ENCODE measurements around the gene ASF1B.
"Not testable (repeated sequence)": the region's sequence is repeated elsewhere in the genome, so short reads cannot be mapped to it uniquely, and the experiment has no call there.

ASF1B gene

DNA sequence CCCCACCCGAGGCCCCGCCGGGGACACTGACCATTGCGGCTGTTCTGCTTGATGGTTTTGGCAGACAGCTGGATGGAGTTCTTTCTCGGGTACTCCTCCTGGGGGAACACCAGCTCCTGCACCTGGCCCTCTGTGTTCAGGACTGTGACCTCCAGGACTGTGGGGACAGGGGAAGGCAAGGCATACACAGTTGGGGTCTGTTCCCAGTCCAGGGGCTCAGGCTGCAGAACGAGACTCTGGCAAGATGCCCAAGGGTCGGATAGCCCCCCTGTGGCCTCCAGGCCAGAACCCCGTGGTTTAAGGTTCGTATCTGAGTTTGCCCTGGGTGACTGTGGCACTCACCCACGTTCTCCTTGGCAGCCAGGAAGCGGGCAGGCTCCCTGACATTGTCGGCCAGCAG is 22.7 kb upstream of the ASF1B start:
- no peak for DNase-seq (ENCODE audit: low read depth)

GRCh38 chr19:14158276-14159023 is 22.1 kb upstream of the ASF1B start:
- DNase-seq (ENCODE audit: low read depth) = no peak

GRCh38 chr19:14156971-14157717 is 20.8 kb upstream of the ASF1B start:
- DNase-seq (ENCODE audit: low read depth) = no peak

GRCh38 chr19:14156122-14156521 is 19.7 kb upstream of the ASF1B start:
- no peak for DNase-seq (ENCODE audit: low read depth)

- DNase-seq (ENCODE audit: low read depth) = no peak
Measured at GRCh38 chr19:14155371-14155770, 19.0 kb upstream of the ASF1B start.

GRCh38 chr19:14152713-14153112 is 16.3 kb upstream of the ASF1B start:
- no peak for DNase-seq (ENCODE audit: low read depth)

GRCh38 chr19:14150770-14151661 is 14.6 kb upstream of the ASF1B start:
- DNase-seq (ENCODE audit: low read depth) = no peak

DNA sequence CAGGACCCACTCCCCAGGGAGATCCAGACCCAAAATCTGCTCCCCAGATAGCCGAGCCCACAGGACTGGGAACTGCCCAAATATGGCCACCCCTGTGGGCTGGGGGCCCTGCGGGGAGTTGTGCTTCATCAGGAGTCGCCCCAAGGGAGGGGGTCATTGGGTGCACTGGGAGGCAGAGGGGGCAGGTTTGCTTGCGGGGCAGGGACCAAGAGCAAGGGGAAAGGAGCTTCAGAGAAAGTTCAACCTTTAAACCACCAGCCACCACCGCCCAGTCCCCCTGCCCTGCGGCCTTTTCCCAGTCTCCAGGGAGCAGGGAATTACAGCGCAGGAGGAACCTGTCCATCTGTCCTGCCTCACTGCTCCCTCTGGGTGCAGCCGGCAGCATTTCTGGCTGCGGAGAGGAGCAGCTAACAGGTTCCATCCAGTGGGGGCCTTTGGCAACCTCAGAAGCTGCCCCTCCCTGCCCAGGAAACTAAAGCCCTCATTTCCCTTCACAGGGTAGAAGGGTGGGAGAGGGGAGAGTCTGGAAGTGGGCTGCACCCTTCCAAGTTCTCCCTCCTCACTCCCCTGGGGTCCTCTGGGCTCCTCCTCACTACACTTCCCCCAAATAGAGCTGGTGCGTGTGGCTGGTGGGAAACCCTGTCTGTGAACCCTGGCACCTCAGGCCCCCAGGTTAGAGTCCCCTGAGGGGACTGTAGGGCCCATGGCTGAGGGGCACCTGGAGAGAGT is 13.8 kb upstream of the ASF1B start:
- DNase-seq (ENCODE audit: low read depth) = no peak

GRCh38 chr19:14149509-14149994 is 13.2 kb upstream of the ASF1B start:
- DNase-seq (ENCODE audit: low read depth) = no peak

DNA sequence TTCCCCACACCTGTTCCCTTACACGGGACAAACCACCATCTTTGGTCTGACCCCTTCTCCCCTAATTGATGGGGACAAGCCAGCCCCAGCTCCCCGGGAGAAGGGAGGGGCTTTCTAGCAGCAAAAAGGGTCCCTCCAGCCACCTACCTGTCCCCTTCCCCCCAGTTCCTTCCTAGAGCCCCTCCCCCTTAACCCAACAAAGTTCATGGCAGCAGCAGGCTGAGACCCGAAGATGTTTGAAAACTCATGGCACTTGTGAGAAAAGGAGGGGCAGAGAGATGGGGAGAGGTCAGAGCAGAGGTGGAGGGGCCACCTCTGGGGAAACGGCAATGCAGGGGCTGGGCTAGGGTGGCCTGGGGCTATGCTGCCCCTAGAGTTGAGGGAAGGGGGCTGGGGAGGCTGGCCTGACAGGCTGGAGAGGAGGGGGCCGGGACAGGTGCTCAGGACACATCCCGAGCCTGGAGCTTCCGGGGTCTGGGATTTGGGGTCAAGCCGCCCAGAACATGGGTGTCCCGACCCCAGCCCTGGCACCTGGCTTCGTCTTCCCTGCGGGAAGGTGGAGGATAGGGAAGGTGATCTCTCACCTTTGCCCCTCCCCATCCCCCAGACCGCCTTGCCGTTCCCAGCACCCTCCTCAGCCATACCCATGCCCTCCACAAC is 12.5 kb upstream of the ASF1B start:
- DNase-seq (ENCODE audit: low read depth) = no peak

DNA sequence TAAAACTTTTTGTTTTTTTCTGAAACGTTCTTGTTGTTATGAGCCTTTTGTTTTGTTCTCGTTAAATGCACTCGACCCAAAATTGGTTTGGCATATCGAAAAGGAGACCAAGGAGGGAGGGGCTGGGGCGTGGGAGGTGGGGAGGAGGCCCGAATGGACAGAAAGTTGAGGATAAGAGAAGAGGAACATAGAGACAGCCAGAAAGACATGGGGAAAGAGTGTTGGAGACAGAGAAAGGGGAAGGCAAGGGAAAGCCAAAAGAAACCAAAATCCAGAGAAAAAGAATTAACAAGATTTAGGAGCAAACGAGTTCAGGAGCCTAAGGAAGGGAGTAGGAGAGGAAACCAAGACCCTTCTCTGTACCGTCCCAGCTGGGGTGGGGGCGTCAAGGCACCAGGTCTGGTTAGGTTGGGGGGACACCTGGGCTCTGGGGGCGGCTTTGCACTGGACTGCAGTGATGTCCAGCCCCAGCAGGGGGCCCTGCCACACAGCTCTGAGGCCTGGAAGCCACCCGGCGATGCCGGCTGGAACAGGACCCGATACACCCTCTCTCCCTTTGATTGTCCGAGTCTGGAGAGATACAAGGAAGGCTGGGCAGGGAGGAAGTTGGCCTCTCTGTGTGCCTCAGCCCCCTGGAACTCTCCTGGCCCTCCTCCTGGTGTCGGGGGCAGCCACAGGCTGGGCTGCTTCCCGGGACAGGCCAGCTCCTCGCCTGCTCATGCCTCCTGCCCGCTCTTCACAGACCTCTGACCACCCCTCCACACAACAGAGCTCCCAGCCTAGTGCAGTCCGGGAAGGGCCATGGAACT is 11.6 kb upstream of the ASF1B start:
- DNase-seq (ENCODE audit: low read depth) = peak; percentile 31

DNA sequence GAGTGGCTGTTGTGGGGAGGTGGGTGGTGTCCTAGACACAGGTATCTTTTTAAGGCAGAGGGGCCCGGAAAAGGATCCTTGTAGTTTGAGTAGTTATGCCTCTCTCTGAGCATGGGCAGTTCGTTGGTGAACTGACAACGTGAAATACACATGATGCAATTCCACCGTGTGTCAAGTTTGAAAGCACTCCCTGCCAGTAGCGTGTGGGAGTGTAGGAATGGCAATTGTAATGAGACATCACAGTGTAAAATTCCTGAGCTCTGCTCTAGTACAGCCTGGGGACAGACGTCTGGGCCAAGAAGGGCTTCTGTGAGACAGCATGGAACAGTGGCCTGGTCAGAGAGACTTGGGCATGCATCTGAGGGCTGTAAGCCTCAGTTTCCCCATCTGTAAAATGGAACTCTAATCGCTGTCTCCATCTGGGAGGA is 10.4 kb upstream of the ASF1B start:
- DNase-seq (ENCODE audit: low read depth) = peak; percentile 70

DNA sequence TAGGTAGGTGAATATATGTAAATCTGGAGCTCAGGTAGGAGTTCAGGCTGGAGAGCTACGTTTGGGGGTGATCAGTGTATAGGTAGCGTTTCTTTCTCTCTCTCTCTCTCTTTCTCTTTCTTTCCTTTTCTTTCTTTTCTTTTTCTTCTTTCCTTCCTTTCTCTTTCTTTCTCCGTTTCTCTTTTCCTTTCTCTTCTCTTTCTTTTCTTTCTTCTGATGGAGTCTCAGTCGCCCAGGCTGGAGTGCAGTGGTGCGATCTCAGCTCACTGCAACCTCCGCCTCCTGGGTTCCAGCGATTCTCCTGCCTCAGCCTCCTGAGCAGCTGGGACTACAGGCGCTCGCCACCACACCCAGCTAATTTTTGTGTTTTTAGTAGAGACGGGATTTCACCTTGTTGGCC is 9.8 kb upstream of the ASF1B start:
- not testable (repeated sequence) for DNase-seq (ENCODE audit: low read depth)

- no peak for DNase-seq (ENCODE audit: low read depth)
Measured at GRCh38 chr19:14145381-14145780, 9.0 kb upstream of the ASF1B start.

DNA sequence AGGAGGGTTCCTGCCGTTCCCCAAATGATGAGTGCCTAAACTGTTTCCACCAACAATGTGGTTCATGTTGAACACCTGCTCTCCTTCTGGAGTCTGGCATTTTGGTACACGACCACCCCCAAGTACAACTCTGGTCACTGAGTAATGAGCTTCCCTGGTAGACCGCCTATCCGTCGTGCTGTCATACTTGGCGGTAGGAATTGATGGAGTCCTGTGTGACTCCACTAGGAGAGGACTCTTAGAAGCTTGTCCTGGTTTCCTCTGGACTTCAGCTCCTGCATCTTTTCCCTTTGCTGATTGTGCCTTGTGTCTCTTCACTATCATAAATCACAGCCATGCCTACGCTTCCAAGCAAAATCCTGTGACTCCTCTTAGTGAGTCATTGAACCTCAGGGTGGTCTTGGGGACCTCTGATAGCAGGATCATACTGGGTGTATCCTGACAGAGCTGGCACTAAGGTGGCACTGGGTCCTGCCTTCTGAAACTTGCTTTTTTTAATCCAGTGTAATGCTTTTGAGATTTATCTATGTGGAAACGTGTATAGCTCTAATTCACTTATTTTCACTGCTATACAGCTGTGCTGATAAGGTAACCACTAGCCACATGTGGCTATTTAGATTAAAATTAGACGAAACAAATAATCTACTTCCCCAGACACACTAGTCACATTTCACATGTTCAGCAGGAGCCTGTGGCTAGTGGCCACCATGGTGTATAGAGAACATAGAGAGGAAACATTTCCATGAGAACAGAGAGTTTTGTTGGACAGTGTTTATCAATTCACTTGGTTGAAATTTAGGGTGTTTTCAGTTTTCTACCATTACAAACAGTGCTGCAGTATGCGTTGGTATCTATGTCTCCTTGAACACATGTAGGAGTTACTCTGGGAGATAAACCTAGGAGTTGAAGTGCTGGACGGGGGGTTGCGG is 6.1 kb upstream of the ASF1B start:
- no peak for DNase-seq (ENCODE audit: low read depth)

DNA sequence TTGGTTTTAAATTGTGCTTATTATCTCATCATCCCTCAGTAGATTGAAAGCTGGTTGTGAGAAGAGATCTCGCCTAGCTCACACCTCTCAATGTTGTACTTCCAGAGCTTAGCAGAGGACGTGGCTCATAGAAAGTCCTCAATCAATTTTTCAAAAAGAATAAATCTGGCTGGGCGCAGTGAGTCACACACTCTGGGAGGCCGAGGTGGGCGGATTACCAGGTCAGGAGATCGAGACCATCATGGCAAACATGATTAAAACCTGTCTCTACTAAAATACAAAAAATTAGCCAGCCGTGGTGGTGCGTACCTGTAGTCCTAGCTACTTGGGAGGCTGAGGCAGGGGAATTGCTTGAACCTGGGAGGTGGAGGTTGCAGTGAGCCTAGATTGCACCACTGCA is 4.7 kb upstream of the ASF1B start:
- no peak for DNase-seq (ENCODE audit: low read depth)

DNA sequence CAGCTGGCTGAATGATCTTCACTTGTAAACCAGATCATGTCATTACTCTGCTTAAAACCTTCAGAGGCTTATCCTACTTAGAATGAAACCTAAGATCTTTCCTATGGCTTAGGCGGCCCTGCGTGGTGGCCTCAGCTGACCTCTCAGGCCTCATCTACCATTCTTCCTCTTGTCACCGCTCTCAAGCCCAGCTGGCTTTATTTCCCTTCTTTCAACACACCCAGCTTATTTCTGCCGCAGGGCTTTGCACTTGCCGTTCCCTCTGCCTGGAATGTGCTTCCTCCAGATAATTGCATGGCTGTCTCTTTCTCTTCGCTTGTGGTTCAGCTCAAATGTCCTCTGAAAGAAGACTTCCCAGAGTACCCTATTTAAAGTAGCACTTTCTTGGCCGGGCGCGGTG is 3.6 kb upstream of the ASF1B start:
- DNase-seq (ENCODE audit: low read depth) = no peak

DNA sequence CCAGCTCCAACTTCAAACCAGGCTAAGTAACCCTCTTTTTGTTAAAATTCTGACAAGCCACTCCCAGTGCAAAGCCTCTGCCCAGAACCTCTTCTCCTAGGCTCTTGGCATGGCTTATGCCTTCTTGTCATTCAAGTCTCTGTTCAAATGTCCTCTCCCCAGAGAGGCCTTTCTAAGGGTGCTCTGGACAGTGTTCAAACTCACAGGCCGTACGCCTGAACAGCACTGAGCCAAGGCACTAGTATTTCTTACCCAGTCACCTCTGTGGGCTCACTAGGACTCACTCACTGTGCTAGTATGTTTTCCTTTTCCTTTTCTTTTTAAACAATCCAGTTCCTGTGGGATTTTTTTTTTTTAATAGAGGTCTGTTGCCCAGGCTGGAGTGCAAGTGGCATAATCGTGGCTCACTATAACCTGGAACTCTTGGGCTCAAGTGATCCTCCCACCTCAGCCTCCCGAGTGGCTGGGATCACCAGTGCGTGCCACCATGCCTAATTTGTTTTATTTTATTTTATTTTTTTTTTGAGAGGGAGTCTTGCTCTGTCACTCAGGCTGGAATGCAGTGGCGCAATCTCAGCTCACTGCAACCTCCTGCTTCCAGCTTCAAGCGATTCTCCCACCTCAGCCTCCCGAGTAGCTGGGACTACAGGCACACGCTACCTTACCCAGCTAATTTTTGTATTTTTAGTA is 2.3 kb upstream of the ASF1B start:
- peak; percentile 26 for DNase-seq (ENCODE audit: low read depth)
